DOHH2 (cell line): ENCODE results near the gene PLXNA2.

Experiments used
- EZH2phosphoT487 ChIP-seq: fragments of 200-600 bp; sonication (generic); IDR thresholded peaks from 2 replicates; pipeline ENCODE4 v1.6.1; 2017; ENCODE audit warnings: borderline replicate concordance, mild to moderate bottlenecking, antibody characterized with exemption, low read length, moderate library complexity, mixed read lengths
- TF ChIP-seq, protein P1 (sequence below): fragments of 200-600 bp; sonication (generic); IDR thresholded peaks from one replicate; pipeline ENCODE4 v1.5.1; 2014; ENCODE audit warnings: antibody characterized with exemption, mild to moderate bottlenecking, low read depth, low read length; ENCODE audit not compliant: poor library complexity, severe bottlenecking

DNA sequence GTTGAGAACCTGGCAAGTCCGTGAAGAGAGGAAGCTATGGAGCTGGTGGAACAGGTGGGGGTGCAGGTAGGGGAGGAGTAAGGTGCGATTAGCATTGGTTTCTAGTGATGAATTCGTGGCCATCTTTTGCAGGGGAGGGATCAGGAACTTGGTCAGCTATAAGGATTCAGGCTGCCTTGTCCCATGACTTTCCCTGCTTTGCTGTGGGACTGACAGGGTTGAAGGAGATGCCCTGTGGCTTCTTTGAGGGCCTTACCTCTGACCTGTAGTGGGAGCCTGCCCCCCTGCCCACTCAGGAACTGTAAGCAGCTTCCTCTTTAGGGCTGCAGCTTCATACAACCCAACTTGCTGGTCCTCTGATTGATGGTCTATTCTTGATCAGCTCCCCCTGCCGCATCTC, 248.6 kb downstream of the PLXNA2 start:
- TF ChIP-seq, protein P1, sequence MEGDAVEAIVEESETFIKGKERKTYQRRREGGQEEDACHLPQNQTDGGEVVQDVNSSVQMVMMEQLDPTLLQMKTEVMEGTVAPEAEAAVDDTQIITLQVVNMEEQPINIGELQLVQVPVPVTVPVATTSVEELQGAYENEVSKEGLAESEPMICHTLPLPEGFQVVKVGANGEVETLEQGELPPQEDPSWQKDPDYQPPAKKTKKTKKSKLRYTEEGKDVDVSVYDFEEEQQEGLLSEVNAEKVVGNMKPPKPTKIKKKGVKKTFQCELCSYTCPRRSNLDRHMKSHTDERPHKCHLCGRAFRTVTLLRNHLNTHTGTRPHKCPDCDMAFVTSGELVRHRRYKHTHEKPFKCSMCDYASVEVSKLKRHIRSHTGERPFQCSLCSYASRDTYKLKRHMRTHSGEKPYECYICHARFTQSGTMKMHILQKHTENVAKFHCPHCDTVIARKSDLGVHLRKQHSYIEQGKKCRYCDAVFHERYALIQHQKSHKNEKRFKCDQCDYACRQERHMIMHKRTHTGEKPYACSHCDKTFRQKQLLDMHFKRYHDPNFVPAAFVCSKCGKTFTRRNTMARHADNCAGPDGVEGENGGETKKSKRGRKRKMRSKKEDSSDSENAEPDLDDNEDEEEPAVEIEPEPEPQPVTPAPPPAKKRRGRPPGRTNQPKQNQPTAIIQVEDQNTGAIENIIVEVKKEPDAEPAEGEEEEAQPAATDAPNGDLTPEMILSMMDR: no peak
- TF ChIP-seq EZH2phosphoT487: no peak
